Adrenal gland (tissue), 5 donors: ENCODE data around the gene METTL26.

Experiments
- POLR2A ChIP-seq, 2 donors: fragments of 450-650 bp; IDR thresholded peaks; one replicate each; pipeline ENCODE4 v1.6.1; 2017; ENCODE audit warnings: antibody characterized with exemption in 2 of 2, mild to moderate bottlenecking in 2 of 2, moderate library complexity in 1 of 2
- TF ChIP-seq, protein P1 (sequence below), 6 experiments: fragments of 450-650 bp in 4 of 6; fragments of 200-600 bp in 2 of 6; sonication (generic) in 1 of 6; IDR thresholded peaks; 1 replicate in 5 of 6; 2 replicates in 1 of 6; pipeline versions ENCODE4 v1.5.1 to v1.8.0; 2016 to 2021; ENCODE audit warnings: antibody characterized with exemption in 6 of 6, mild to moderate bottlenecking in 2 of 6, moderate library complexity in 1 of 6
- donor health status: DM: no; HTN: no; CAD: no.

DNA sequence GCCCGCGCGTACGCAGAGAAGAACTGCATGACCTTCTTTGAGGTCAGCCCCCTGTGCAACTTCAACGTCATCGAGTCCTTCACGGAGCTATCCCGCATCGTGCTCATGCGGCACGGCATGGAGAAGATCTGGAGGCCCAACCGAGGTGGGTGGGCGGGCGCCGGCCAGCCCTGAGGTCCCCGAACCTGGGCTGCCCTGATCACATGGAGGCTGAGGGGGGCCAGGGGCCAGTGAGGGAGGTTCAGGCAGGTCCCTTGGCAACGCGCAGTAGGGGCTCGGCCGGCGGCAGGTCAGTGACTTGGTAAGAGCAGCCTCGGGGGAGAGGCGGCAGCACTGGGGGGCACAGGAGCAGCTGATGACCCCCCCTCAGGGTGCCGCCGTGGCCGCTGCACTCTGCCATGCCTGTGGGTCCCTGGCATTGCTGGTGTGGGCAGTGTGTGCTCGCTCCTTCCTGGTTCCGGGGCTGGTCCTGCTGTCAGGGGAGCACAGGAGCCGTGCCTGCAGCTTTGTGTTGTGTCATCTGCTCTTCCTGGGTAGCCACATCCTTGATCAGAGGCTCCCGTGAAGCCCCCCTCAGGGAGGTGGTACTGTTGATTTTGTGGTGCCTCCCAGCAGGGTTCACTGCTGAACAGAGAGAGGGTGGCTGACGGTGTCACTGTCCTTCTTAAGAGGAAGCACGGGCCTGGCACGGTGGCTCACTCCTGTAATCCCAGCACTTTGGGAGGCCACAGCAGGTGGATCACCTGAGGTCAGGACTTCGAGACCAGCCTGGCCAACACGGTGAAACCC, 9.9 kb downstream of the METTL26 start:
- TF ChIP-seq, protein P1, sequence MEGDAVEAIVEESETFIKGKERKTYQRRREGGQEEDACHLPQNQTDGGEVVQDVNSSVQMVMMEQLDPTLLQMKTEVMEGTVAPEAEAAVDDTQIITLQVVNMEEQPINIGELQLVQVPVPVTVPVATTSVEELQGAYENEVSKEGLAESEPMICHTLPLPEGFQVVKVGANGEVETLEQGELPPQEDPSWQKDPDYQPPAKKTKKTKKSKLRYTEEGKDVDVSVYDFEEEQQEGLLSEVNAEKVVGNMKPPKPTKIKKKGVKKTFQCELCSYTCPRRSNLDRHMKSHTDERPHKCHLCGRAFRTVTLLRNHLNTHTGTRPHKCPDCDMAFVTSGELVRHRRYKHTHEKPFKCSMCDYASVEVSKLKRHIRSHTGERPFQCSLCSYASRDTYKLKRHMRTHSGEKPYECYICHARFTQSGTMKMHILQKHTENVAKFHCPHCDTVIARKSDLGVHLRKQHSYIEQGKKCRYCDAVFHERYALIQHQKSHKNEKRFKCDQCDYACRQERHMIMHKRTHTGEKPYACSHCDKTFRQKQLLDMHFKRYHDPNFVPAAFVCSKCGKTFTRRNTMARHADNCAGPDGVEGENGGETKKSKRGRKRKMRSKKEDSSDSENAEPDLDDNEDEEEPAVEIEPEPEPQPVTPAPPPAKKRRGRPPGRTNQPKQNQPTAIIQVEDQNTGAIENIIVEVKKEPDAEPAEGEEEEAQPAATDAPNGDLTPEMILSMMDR (IDR thresholded peaks at IDR 0.05) = no peak
- no peak for TF ChIP-seq POLR2A (IDR thresholded peaks at IDR 0.05)
